ENCODE results near the gene MED15. TPM values are rescaled to one million over a fixed set of nuclear protein-coding genes. Genes with fewer than 3 reads are reported as not detected.
"Not testable (repeated sequence)": the region's sequence is repeated elsewhere in the genome, so short reads cannot be mapped to it uniquely, and the experiment has no call there.

MED15 gene, protein sequence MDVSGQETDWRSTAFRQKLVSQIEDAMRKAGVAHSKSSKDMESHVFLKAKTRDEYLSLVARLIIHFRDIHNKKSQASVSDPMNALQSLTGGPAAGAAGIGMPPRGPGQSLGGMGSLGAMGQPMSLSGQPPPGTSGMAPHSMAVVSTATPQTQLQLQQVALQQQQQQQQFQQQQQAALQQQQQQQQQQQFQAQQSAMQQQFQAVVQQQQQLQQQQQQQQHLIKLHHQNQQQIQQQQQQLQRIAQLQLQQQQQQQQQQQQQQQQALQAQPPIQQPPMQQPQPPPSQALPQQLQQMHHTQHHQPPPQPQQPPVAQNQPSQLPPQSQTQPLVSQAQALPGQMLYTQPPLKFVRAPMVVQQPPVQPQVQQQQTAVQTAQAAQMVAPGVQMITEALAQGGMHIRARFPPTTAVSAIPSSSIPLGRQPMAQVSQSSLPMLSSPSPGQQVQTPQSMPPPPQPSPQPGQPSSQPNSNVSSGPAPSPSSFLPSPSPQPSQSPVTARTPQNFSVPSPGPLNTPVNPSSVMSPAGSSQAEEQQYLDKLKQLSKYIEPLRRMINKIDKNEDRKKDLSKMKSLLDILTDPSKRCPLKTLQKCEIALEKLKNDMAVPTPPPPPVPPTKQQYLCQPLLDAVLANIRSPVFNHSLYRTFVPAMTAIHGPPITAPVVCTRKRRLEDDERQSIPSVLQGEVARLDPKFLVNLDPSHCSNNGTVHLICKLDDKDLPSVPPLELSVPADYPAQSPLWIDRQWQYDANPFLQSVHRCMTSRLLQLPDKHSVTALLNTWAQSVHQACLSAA
- 26.2 TPM for total RNA-seq

DNA sequence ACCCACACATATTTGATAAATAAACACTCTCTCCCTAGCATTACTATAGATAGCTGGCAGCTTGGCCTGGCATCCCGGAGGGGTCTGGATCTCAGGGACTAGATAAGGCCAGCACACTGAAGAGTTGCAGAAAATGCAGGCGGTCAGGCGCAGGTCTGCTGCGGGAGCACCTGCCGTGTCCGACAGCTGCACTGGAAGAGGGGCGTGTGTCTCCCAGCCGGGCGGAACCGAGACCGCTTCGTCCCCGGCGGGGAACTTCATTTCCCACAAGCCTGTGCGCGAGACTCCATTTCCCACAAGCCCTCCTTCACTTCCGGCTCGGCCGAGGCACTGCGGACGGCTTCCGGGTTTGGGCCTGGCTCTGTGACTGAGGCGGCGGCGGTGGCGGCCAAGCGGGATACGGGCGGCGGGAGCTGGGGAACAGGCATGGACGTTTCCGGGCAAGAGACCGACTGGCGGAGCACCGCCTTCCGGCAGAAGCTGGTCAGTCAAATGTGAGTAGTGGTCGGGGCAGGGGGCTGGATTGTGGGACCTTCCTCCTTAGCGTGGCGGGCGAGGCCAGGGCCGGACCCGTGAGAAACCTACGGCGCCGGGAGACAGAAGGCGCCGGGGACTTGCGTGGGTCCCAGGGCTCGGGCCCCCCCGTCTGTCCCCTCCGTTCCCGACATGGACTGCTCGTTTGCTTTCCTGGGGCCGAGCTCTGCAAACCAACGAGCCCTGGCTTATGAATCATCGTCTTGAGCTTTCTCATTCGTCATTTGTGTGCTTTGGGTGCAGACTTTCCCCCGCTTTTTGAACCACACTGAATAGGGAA, at the start of gene MED15:
Gene MED15, plus strand, starts transcription at position 358 of the 814 bp plus-strand sequence. Its CDS starts 69 bp downstream, at position 427.
- peak; percentile 97 for ATAC-seq
- DNase-seq (ENCODE audit: low spot score), result peak; percentile 90

- DNase-seq (ENCODE audit: low spot score), result no peak
- no peak for ATAC-seq
Measured at GRCh38 chr22:20458530-20459151, 48.8 kb upstream of the MED15 start.

- ATAC-seq, result no peak
- no peak for DNase-seq (ENCODE audit: low spot score)
Measured at GRCh38 chr22:20459152-20459542, 48.3 kb upstream of the MED15 start.

GRCh38 chr22:20459862-20460261, 47.5 kb upstream of the MED15 start:
- DNase-seq (ENCODE audit: low spot score) (no peak), ATAC-seq (no peak)

- DNase-seq (ENCODE audit: low spot score) (no peak), ATAC-seq (peak; percentile 27)
Measured at GRCh38 chr22:20463324-20464095, 43.9 kb upstream of the MED15 start.

DNA sequence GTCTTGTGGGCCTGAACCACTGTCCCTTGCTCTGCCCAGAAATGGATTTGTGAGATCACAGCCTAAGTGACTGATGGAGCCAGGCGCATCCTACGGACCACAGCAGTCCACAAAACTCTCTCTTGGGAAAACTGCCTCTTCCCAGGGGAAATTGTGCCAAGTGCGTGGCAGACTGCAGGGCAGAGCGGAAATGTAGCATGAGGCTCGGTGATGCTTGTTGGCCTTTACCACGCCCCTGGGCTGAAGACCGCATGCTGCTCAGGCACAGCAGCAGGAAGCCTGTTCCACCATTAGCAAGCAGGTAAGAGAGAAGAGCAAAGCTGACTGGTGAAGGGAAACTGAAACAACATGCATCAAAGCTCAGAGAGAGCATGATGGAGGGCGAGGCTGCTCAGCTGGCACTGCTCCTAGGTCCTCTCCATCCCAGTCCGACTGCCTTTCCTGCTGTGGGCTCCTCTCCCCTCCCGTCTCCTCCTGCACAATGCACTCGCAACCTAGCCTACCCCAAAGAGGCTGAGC, 43.3 kb upstream of the MED15 start:
- ATAC-seq (no peak), DNase-seq (ENCODE audit: low spot score) (no peak)

GRCh38 chr22:20464912-20465758, 42.3 kb upstream of the MED15 start:
- no peak for DNase-seq (ENCODE audit: low spot score)

DNA sequence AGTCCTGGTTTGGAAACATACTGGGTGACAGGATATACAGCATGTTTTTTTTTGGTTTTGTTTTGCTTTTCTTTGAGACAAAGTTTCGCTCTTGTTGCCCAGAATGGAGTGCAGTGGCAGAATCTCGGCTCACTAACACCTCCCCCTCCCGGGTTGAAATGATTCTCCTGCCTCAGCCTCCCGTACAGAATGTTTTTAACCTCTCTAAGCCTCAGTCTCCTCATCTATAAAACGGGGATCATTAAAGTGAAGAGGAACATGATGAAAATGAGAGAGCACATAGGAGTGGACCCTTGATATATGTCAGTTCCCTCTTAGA, 41.7 kb upstream of the MED15 start:
- no peak for ATAC-seq

More at GRCh38 chr22:20464912-20465758, 42.3 kb upstream of the MED15 start:
- ATAC-seq, result no peak

GRCh38 chr22:20466659-20467379, 40.6 kb upstream of the MED15 start:
- no peak for DNase-seq (ENCODE audit: low spot score)
- no peak for ATAC-seq

More for the DNA sequence above, 41.7 kb upstream of the MED15 start:
- DNase-seq (ENCODE audit: low spot score), result no peak

GRCh38 chr22:20469110-20469868, 38.1 kb upstream of the MED15 start:
- ATAC-seq (no peak), DNase-seq (ENCODE audit: low spot score) (no peak)

DNA sequence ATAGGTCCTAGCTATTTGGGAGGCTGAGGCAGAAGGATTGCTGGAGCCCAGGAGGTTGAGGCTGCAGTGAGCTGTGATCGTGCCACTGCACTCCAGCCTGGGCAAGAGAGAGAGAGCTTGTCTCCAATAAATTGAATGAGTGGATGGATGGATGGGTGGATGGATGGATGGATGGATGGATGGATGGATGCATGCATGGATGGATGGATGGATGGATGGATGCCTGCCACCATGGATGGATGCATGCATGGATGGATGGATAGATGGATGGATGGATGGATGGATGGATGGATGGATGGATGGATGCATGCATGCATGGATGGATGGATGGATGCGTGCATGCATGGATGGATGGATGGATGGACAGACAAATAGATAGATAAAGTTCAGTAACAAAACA, 36.9 kb upstream of the MED15 start:
- not testable (repeated sequence) for DNase-seq (ENCODE audit: low spot score); ATAC-seq

DNA sequence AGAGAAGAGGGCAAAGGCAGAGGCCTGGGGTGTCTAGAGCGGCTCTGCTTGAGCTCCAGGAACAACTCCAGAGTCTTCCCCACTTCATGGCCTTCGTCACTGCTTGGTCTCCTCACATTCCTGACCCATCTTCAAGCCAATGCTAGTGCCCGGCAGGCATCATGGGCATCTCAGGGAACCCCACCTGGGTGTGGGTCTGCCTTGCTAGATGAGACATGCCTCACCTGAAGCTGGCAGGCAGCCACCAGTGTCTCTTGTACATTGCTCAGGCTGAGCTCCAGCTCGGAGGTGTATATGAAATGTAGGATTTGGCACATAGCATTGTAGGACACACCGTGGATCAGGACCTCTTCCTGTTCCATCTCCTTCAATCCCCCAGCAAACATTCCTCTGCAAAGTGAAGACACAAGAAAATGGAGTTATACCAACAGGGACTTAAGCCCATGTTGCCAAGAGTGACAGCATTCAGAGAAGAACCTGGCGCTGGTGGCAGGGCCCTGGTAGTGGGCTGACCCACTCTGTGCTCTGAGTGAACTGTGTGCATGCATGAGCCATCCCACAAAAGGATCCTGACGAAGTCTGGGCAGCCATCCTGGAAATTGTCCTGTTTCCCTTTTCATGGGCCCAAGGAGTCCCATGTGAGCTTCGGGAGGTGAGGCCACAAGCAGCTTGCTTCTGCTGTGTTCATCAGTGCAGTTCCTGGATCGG, 36.1 kb upstream of the MED15 start:
- no peak for DNase-seq (ENCODE audit: low spot score)

DNA sequence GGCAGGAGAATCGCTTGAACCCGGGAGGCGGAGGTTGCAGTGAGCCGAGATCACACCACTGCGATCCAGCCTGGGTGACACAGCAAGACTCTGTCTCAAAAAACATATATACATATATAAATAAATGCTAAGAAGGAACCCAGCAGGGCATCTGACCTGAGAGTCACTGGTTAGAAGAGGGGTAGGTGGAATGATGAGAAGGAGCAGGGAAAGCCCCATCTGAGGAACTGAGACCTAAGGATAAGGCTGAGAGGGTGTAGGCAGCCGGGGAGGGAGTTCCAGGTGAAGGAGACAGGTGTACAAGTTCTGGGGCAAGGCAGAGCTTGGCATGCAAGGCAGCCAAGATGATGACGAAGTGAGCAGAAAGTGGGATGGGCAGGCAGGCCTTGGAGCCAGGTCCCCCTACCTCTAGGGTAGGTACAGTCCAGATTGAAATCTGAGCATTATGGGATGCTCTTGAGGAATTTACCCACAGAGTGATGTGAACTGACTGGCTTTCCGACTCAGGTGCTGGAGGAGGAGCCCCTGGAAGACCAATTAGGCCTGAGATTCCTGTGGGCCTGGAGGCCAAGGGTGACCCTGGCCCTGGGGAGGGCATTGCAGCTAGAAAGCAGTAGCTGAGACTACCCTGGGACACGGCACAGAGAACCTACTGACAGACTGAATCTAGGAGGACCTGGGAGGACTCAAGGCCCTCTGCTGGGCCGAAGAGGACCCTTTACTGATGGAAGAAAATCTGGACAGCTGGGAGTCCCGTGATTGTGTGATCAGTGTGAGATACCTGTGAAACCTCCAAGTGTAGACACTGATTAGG, 34.6 kb upstream of the MED15 start:
- ATAC-seq, result no peak
- DNase-seq (ENCODE audit: low spot score), result no peak

More for the DNA sequence above, 36.1 kb upstream of the MED15 start:
- no peak for ATAC-seq

- ATAC-seq (no peak), DNase-seq (ENCODE audit: low spot score) (no peak)
Measured at GRCh38 chr22:20475115-20475436, 32.3 kb upstream of the MED15 start.

- ATAC-seq, result not testable (repeated sequence)
Measured at GRCh38 chr22:20475569-20475968, 31.8 kb upstream of the MED15 start.

GRCh38 chr22:20478059-20478458, 29.4 kb upstream of the MED15 start:
- DNase-seq (ENCODE audit: low spot score); ATAC-seq: not testable (repeated sequence)

More at GRCh38 chr22:20475569-20475968, 31.8 kb upstream of the MED15 start:
- DNase-seq (ENCODE audit: low spot score), result not testable (repeated sequence)
